ENCODE data around the gene MAP3K9. TPM values are rescaled to one million over a fixed set of nuclear protein-coding genes. Genes with fewer than 3 reads are reported as not detected.

Gene MAP3K9
- total RNA-seq, 4 donors from 2014 or later = 0.20 to 1.5 (median 0.59) TPM

GRCh38 chr14:70754991-70755390 lies 54.3 kb downstream of the MAP3K9 start:
- DNase-seq (ENCODE audit: low spot score in 2 of 2) = no peak
- H3K4me1 ChIP-seq = no peaks in the 10 kb centered on the region
- H3K4me3 ChIP-seq = no peak overlapping the region
- H3K27ac ChIP-seq = no peak overlapping the region
- peaks cover 0 to 4% (median 0%) of the 10 kb centered on the region in 4 donors for H3K9me3 ChIP-seq
- H3K36me3 ChIP-seq = no peaks in the 10 kb centered on the region
- TF ChIP-seq, protein P1, sequence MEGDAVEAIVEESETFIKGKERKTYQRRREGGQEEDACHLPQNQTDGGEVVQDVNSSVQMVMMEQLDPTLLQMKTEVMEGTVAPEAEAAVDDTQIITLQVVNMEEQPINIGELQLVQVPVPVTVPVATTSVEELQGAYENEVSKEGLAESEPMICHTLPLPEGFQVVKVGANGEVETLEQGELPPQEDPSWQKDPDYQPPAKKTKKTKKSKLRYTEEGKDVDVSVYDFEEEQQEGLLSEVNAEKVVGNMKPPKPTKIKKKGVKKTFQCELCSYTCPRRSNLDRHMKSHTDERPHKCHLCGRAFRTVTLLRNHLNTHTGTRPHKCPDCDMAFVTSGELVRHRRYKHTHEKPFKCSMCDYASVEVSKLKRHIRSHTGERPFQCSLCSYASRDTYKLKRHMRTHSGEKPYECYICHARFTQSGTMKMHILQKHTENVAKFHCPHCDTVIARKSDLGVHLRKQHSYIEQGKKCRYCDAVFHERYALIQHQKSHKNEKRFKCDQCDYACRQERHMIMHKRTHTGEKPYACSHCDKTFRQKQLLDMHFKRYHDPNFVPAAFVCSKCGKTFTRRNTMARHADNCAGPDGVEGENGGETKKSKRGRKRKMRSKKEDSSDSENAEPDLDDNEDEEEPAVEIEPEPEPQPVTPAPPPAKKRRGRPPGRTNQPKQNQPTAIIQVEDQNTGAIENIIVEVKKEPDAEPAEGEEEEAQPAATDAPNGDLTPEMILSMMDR (IDR thresholded peaks at IDR 0.05) = no peak
- no peak for TF ChIP-seq POLR2A (IDR thresholded peaks at IDR 0.05)
- no peak for TF ChIP-seq EP300 (IDR thresholded peaks at IDR 0.05)
- no peaks in the 10 kb centered on the region for H3K27me3 ChIP-seq
- 76 to 85% methylated on average over 3 of the region's 3 CpGs for WGBS, 2 donors

DNA sequence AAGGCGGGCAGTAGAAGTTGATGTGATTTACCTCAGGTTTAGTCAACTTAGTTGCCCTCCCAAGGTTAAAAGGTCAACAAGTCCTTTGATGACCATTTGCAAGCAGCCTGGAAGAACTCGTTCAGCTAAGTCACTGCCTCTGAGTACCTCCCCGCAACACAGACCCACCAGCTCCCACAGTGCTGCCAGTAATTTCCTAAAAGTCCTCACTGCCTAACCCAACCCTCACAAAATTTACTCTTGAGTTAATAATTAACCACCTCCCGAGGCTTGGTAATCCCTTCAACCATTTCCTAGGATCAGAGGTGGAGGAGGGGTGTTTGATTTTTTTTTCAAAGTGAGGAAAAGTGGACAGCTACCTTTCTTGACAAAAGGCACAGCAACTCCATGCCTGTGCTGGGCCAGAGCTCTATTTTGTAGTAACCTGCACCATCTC lies 55.8 kb downstream of the MAP3K9 start:
- H3K4me3 ChIP-seq = no peak overlapping the region
- TF ChIP-seq, protein P1 (IDR thresholded peaks at IDR 0.05) = no peak
- TF ChIP-seq EP300 (IDR thresholded peaks at IDR 0.05) = no peak
- TF ChIP-seq POLR2A (IDR thresholded peaks at IDR 0.05) = no peak
- no peak for DNase-seq (ENCODE audit: low spot score in 2 of 2)
- peaks cover 0 to under 1% (median 0%) of the 10 kb centered on the region in 4 donors for H3K9me3 ChIP-seq
- H3K4me1 ChIP-seq = no peaks in the 10 kb centered on the region
- no peaks in the 10 kb centered on the region for H3K27me3 ChIP-seq
- no peak overlapping the region for H3K27ac ChIP-seq
- 38 to 44% methylated on average over 4 of the region's 4 CpGs for WGBS, 2 donors
- no peaks in the 10 kb centered on the region for H3K36me3 ChIP-seq

- DNase-seq (ENCODE audit: low spot score in 2 of 2) = no peak
- no peaks in the 10 kb centered on the region for H3K27me3 ChIP-seq
- TF ChIP-seq EP300 (IDR thresholded peaks at IDR 0.05) = no peak
- no peak for TF ChIP-seq POLR2A (IDR thresholded peaks at IDR 0.05)
- TF ChIP-seq, protein P1 (IDR thresholded peaks at IDR 0.05) = no peak
- no peaks in the 10 kb centered on the region for H3K4me1 ChIP-seq
- no peak overlapping the region for H3K4me3 ChIP-seq
- H3K9me3 ChIP-seq = no peaks in the 10 kb centered on the region
- WGBS, 2 donors = 76 to 78% methylated on average over 3 of the region's 3 CpGs
- no peaks in the 10 kb centered on the region for H3K36me3 ChIP-seq
- H3K27ac ChIP-seq = no peak overlapping the region
Measured at GRCh38 chr14:70748422-70748821, 60.9 kb downstream of the MAP3K9 start.

GRCh38 chr14:70744641-70745040 lies 64.7 kb downstream of the MAP3K9 start:
- Histone ChIP-seq H3K27me3 (no peaks in the 10 kb centered on the region), H3K27ac (no peak overlapping the region), H3K4me1 (no peaks in the 10 kb centered on the region), H3K4me3 (no peak overlapping the region), H3K9me3 (no peaks in the 10 kb centered on the region), H3K36me3 (no peaks in the 10 kb centered on the region)
- no peak for DNase-seq (ENCODE audit: low spot score in 2 of 2)
- WGBS, 2 donors = 78 to 94% methylated on average over 2 of the region's 2 CpGs
- TF ChIP-seq EP300 (IDR thresholded peaks at IDR 0.05) (no peak), POLR2A (IDR thresholded peaks at IDR 0.05) (no peak)

GRCh38 chr14:70742316-70742715 lies 67.0 kb downstream of the MAP3K9 start:
- TF ChIP-seq, protein P1 (IDR thresholded peaks at IDR 0.05) = no peak
- no peak for TF ChIP-seq POLR2A (IDR thresholded peaks at IDR 0.05)
- no peak for TF ChIP-seq EP300 (IDR thresholded peaks at IDR 0.05)
- 87% methylated on average over 14 of the region's 14 CpGs for WGBS, 2 donors

GRCh38 chr14:70741482-70741881 lies 67.8 kb downstream of the MAP3K9 start:
- TF ChIP-seq POLR2A (IDR thresholded peaks at IDR 0.05) (no peak), EP300 (IDR thresholded peaks at IDR 0.05) (no peak)
- TF ChIP-seq, protein P1 (IDR thresholded peaks at IDR 0.05) = no peak
- WGBS, 2 donors = 55 to 73% methylated on average over 6 of the region's 6 CpGs

More at GRCh38 chr14:70742316-70742715, 67.0 kb downstream of the MAP3K9 start:
- Histone ChIP-seq H3K4me3 (no peak overlapping the region), H3K27ac (no peak overlapping the region), H3K27me3 (no peaks in the 10 kb centered on the region), H3K4me1 (no peaks in the 10 kb centered on the region), H3K9me3 (no peaks in the 10 kb centered on the region), H3K36me3 (no peaks in the 10 kb centered on the region)
- no peak for DNase-seq (ENCODE audit: low spot score in 2 of 2)

More at GRCh38 chr14:70741482-70741881, 67.8 kb downstream of the MAP3K9 start:
- Histone ChIP-seq H3K9me3 (no peaks in the 10 kb centered on the region), H3K27me3 (no peaks in the 10 kb centered on the region), H3K4me1 (no peaks in the 10 kb centered on the region), H3K27ac (no peak overlapping the region), H3K4me3 (no peak overlapping the region), H3K36me3 (no peaks in the 10 kb centered on the region)
- DNase-seq (ENCODE audit: low spot score in 2 of 2) = no peak
